GM20431 (cell line): ENCODE measurements around the gene PSORS1C2.
"Not testable (repeated sequence)": the region's sequence is repeated elsewhere in the genome, so short reads cannot be mapped to it uniquely, and the experiment has no call there.

Source experiments
- in situ Hi-C: fragments of 300-500 bp; cut with MseI, MboI; formaldehyde crosslinking; loops from one replicate; pipeline ENCODE4 v1.15.0; 2020; ENCODE audit warnings: low sequenced_read_pairs; ENCODE audit not compliant: unreplicated experiment

PSORS1C2 gene

GRCh38 chr6:31169123-31169857 lies 30.4 kb upstream of the PSORS1C2 start:
- in situ Hi-C loops, result no loop called here

GRCh38 chr6:31168606-31169005 lies 29.7 kb upstream of the PSORS1C2 start:
- in situ Hi-C loops, result no loop called here

GRCh38 chr6:31165986-31166385 lies 27.1 kb upstream of the PSORS1C2 start:
- in situ Hi-C loops, result no loop called here

- in situ Hi-C loops, result not testable (repeated sequence)
Measured at GRCh38 chr6:31165064-31165832, 26.4 kb upstream of the PSORS1C2 start.

GRCh38 chr6:31164475-31165063 lies 25.7 kb upstream of the PSORS1C2 start:
- in situ Hi-C loops, result not testable (repeated sequence)

GRCh38 chr6:31163922-31164321 lies 25.1 kb upstream of the PSORS1C2 start:
- in situ Hi-C loops, result no loop called here

DNA sequence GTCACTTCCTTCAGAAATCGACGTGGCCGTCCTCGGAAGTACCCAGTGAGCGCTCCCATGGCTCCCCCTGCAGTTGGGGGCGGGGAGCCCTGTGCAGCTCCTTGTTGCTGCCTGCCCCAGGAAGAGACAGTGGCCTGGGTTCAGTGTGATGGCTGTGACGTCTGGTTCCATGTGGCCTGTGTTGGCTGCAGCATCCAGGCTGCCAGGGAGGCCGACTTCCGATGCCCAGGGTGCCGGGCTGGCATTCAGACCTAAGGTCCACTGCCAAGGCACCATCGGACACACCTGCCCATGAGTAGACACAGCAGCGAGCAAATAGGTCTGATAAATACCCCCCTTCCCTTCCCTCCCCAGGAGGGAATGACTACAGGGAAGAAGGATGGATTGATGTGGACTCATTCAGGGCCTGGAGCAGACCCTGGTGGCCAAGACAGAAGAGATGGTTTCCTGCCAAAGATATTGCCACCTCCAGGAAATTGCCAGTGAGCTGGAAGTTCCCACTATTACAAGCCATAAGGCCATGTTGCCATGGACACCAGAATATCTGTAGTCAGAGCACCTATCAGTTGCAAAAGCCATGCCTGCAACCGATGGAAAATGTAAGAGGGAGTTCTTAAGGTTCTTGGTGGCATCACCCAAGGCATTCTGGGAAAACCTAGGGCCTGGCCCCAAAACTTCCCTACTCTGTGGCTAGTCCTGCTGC lies 23.7 kb upstream of the PSORS1C2 start:
- in situ Hi-C loops, result no loop called here

GRCh38 chr6:31161216-31162126 lies 22.6 kb upstream of the PSORS1C2 start:
- in situ Hi-C loops, result no loop called here

GRCh38 chr6:31158863-31159855 lies 20.3 kb upstream of the PSORS1C2 start:
- in situ Hi-C loops, result no loop called here

GRCh38 chr6:31158140-31158862 lies 19.4 kb upstream of the PSORS1C2 start, which contains the start of gene TCF19:
Gene TCF19, plus strand, starts transcription at chr6:31158589. Its CDS starts 881 bp downstream, at chr6:31159470.
- in situ Hi-C loops, result no loop called here

DNA sequence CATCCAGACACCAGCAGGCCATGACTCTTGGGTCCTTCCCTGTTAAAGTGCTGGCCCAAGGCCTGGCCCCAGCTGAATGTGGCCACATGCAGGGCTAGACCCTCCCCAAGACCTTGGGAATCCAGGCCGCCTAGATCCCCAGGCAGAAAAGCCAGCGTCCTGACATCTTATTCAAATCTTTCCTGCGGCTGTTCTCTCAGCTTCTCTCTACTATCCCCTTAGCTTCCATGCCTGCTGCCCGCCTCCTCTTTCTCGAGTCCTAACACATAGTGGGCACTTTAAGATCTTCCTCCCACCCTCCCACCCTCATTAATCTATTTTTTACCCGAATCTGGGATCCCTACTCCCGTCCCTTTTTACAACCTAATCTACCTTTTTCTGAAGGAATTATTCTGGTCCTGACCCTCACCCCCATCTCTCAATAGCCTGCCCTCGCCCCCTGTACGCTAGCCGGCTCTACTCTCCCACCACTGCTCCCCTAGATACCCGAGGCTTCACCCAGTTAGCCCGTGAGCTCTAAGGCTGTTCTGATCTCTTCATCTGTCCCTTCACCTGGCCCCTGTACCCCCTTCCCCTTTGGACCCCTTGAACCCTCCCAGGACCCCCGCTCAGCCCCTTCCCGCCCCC lies 18.8 kb upstream of the PSORS1C2 start, which contains the start of gene CCHCR1:
CCHCR1 (minus strand) TSS at position 290 of the 627 bp plus-strand sequence; CDS start at position 88, 202 bp downstream.
- in situ Hi-C loops, result no loop called here

- in situ Hi-C loops, result no loop called here
Measured at GRCh38 chr6:31156641-31157040, 17.8 kb upstream of the PSORS1C2 start.

DNA sequence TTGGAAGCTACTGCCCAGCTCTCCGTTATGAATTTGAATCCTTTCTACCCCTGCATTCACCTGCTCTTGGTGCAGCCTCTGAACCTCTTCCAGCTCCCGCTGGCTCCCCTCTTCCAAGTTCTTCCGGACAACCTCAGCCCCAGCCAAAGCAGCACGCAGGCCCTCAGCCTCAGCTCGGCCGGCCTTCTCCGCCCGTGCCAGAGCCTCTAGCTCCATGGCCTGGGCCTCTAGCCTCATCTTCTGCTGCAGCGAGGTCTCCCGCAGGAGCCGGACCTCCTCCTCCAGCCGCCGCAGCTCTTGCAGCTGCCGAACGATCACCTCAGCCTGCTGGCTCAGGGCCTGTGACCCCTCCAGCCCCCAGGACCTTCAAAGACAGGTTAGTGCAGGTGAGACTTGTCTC lies 15.6 kb upstream of the PSORS1C2 start:
- in situ Hi-C loops, result no loop called here

DNA sequence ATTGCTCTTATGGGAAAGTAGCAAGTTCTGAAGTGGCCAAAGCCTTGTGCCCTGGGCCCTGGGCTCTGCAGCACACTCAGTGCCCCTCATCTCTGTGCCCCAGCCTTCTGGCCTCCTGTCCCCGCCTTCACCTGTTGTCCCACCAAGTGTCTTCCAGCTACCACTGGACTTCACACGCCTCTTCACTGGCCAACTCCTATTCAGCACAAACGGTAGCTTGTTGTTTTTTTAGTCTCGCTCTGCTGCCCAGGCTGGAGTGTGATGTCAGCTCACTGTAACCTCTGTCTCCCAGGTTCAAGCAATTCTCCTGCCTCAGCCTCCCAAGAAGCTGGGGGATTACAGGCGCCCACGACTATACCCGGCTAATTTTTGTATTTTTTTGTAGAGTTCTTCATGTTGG lies 13.9 kb upstream of the PSORS1C2 start:
- in situ Hi-C loops, result no loop called here

DNA sequence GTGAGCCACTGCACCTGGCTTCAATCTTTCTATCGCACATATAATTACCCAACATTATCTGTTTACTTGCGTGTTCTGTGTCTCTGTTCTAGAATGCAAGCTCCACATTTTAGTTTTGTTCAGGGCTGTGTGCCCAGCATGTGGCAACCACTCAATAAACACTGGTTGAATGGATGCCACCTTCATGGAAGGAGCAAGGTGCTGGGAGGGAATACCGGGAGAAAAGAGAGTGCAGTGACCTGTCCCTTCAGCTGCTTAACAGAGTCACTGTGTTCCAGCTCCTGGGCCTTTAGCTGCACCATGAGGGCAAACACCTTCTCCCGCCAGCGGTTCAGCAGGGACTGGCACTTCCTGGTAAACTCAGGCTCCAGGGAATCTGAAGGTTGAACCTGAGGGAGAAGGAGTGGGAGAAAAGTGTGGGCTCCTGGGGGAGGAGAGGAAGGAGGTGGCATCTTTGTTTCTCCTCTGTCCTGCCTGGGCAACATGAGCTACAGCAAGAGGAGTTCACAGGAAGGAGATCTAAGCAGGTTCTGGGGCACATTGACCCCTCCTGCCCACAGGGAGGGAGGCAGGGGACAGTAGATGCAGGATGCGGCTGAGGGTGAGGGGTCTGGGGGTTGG lies 11.1 kb upstream of the PSORS1C2 start:
- in situ Hi-C loops, result no loop called here

DNA sequence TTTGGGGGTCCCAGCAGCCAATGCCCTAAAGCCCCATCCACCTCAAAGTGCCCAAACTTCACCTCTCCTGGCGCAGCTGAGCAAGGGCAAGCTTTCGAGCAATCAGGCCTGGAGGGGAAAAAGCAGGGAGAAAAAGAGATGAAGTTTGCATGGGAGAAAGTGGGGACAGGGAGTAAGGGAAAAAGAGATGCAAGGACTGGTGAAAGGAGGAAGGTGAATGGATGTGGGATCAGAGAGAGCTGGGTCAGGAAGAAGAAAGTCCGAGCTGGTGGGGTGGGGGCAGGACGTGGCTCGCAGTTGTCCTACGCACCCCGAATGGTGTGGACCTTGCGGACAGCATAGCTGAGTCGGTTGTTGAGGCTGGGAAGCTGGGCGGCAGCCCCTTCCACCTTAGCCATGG lies 6.5 kb upstream of the PSORS1C2 start:
- in situ Hi-C loops, result no loop called here

GRCh38 chr6:31144970-31145340 lies 6.1 kb upstream of the PSORS1C2 start:
- in situ Hi-C loops, result no loop called here
